K562 (cell line): ENCODE measurements around the gene FSTL1. TPM values are rescaled to one million over a fixed set of nuclear protein-coding genes. Genes with fewer than 3 reads are reported as not detected.

Experiments used
- ATAC-seq: fragments of 200-7000 bp; cut with Tn5 transposase; 3 replicates; pipeline ENCODE4 v1.9.1; 2020; ENCODE audit warnings: moderate library complexity
- BruUV-seq: library from RNA; stranded (reverse); fragments of 400-500 nt; replicated peaks from 2 replicates; lab custom pipeline; 2021; lab: Mats Ljungman, UMichigan
- CTCF ChIA-PET: fragments of 300-600 bp; formaldehyde crosslinking; extraction: SDS; loops from one replicate; lab custom pipeline; 2021; ENCODE audit warnings: low intra/inter-chr PET ratio; lab: Yijun Ruan, JAX
- POLR2A ChIA-PET: fragments of 300-600, 350-650 bp; sonication (Branson Sonifier 250); formaldehyde crosslinking; extraction: SDS; loops from one replicate; lab custom pipeline; 2021; ENCODE audit warnings: antibody characterized with exemption, inconsistent platforms; lab: Yijun Ruan, JAX
- DNase-seq, 4 experiments: peaks; one replicate each; pipeline versions ENCODE4 v3.0.0 to v3.0.0-alpha.2; 2011 to 2018; ENCODE audit warnings: low spot score in 3 of 4, mixed read lengths in 3 of 4; ENCODE audit errors: extremely low read depth in 1 of 4
- FAIRE-seq: peaks from 2 replicates; lab custom pipeline; 2011; peaks lifted over from hg19 to GRCh38; lab: Jason Lieb, UNC
- H2AFZ ChIP-seq: 2 replicates; pipeline ENCODE4 v1.6.0; 2011; ENCODE audit warnings: low read depth, low read length, control low read depth, inconsistent platforms
- H3K27ac ChIP-seq: fragments of 200-600 bp; 3 replicates; pipeline ENCODE4 v1.8.0; 2011; ENCODE audit warnings: low read depth, mild to moderate bottlenecking, control low read depth, inconsistent platforms, low read length, moderate library complexity, mixed read lengths; ENCODE audit errors: extremely low read depth
- H3K27me3 ChIP-seq, 2 experiments: fragments of 300-600 bp in 1 of 2; 2 replicates in 1 of 2; 3 replicates in 1 of 2; pipeline versions ENCODE4 v1.6.0 to v1.8.0; 2011; ENCODE audit warnings: inconsistent platforms in 2 of 2, low read length in 2 of 2, mild to moderate bottlenecking in 1 of 2, mixed read lengths in 1 of 2, moderate library complexity in 1 of 2; ENCODE audit not compliant: control insufficient read depth in 2 of 2, insufficient read depth in 2 of 2
- H3K36me3 ChIP-seq: fragments of 300-600 bp; 3 replicates; pipeline ENCODE4 v1.8.0; 2011; ENCODE audit warnings: mild to moderate bottlenecking, low read length, inconsistent platforms; ENCODE audit not compliant: control insufficient read depth, insufficient read depth
- H3K4me1 ChIP-seq, 2 experiments: fragments of 200-600 bp in 1 of 2; replicated peaks in 1 of 2; 2 replicates in 1 of 2; 3 replicates in 1 of 2; pipeline versions ENCODE4 v1.5.1 to v1.8.0; 2011; ENCODE audit warnings: inconsistent platforms in 2 of 2, low read length in 2 of 2, mild to moderate bottlenecking in 1 of 2, mixed read lengths in 1 of 2, moderate library complexity in 1 of 2; ENCODE audit not compliant: control insufficient read depth in 2 of 2, insufficient read depth in 2 of 2
- H3K4me2 ChIP-seq: 2 replicates; pipeline ENCODE4 v1.6.1; 2011; ENCODE audit warnings: low read length, control low read depth, inconsistent platforms, mixed read lengths; ENCODE audit not compliant: insufficient read depth
- H3K4me3 ChIP-seq: fragments of 200-600 bp; sonication (generic), shearing (Covaris generic); 2 replicates; pipeline ENCODE4 v1.5.1; 2016; ENCODE audit warnings: control low read depth, inconsistent platforms
- H3K79me2 ChIP-seq: fragments of 200-600 bp; 3 replicates; pipeline ENCODE4 v1.8.0; 2011; ENCODE audit warnings: low read length, inconsistent platforms; ENCODE audit not compliant: control insufficient read depth, insufficient read depth
- H3K9ac ChIP-seq, 2 experiments: 2 replicates each; pipeline versions ENCODE4 v1.6.0 to v1.6.1; 2011; ENCODE audit warnings: low read depth in 2 of 2, low read length in 2 of 2, control low read depth in 1 of 2, inconsistent platforms in 1 of 2, mild to moderate bottlenecking in 1 of 2, mixed read lengths in 1 of 2; ENCODE audit not compliant: insufficient read depth in 1 of 2
- H3K9me1 ChIP-seq: one replicate; pipeline ENCODE4 v1.6.0; 2011; ENCODE audit warnings: inconsistent platforms, mild to moderate bottlenecking, low read length, moderate library complexity; ENCODE audit not compliant: control insufficient read depth, insufficient read depth
- H3K9me3 ChIP-seq: replicated peaks from 2 replicates; pipeline ENCODE4 v1.5.1; 2011; ENCODE audit warnings: low read depth, low read length, inconsistent platforms; ENCODE audit not compliant: control insufficient read depth, insufficient read depth
- H4K20me1 ChIP-seq: replicated peaks from 2 replicates; pipeline ENCODE4 v1.6.1; 2011; ENCODE audit warnings: low read length, inconsistent platforms, mixed read lengths; ENCODE audit not compliant: control insufficient read depth, insufficient read depth
- CBX1 ChIP-seq: sonication (generic); IDR thresholded peaks from 2 replicates; pipeline ENCODE4 v1.6.1; 2016; ENCODE audit warnings: antibody characterized with exemption, low read depth, mild to moderate bottlenecking
- CEBPG ChIP-seq, 3 experiments: fragments of 200-800 bp in 1 of 3; sonication (Bioruptor generic) in 1 of 3; sonication (generic) in 1 of 3; formaldehyde crosslinking in 1 of 3; IDR thresholded peaks in 2 of 3; conservative IDR thresholded peaks in 1 of 3; 2 replicates each; pipeline versions ENCODE4 v1.6.1 to v1.8.0; 2016 to 2022; ENCODE audit warnings: missing compliant biosample characterization in 2 of 3, missing genetic modification characterization in 2 of 3, mild to moderate bottlenecking in 1 of 3, missing genetic modification reagents in 1 of 3
- CHCHD3 ChIP-seq: fragments of 250-450 bp; sonication (Bioruptor Pico); IDR thresholded peaks from 2 replicates; pipeline ENCODE4 v2.1.2; 2022; ENCODE audit warnings: mild to moderate bottlenecking
- MED1 ChIP-seq: sonication (generic); formaldehyde crosslinking; IDR thresholded peaks from 2 replicates; pipeline ENCODE4 v1.8.1; 2023; ENCODE audit warnings: missing genetic modification reagents, borderline replicate concordance
- NFE2L1 ChIP-seq: fragments of 450-650 bp; IDR thresholded peaks from 2 replicates; pipeline ENCODE4 v1.6.1; 2016; ENCODE audit warnings: missing genetic modification characterization, low read depth, mild to moderate bottlenecking, missing compliant biosample characterization, moderate library complexity, borderline replicate concordance
- POLR2AphosphoS5 ChIP-seq: IDR thresholded peaks from 2 replicates; pipeline ENCODE4 v1.6.1; 2011; ENCODE audit warnings: mild to moderate bottlenecking, low read depth, low read length, moderate library complexity; ENCODE audit not compliant: control insufficient read depth, insufficient read depth
- SMAD4 ChIP-seq: fragments of 250-450 bp; sonication (Bioruptor Pico); conservative IDR thresholded peaks from 2 replicates; pipeline ENCODE4 v1.8.0; 2021; ENCODE audit warnings: inconsistent platforms, mild to moderate bottlenecking, moderate library complexity
- TARDBP ChIP-seq: fragments of 450-650 bp; IDR thresholded peaks from 2 replicates; pipeline ENCODE4 v1.6.1; 2016
- TEAD1 ChIP-seq, 2 experiments: fragments of 450-650 bp in 1 of 2; sonication (generic) in 1 of 2; formaldehyde crosslinking; IDR thresholded peaks; 2 replicates each; pipeline versions ENCODE4 v1.4.0 to v1.8.0; 2020 to 2022; ENCODE audit warnings: mild to moderate bottlenecking in 2 of 2, missing genetic modification reagents in 1 of 2
- ZBTB2 ChIP-seq: fragments of 450-650 bp; IDR thresholded peaks from 2 replicates; pipeline ENCODE4 v1.6.1; 2016; ENCODE audit warnings: antibody characterized with exemption
- ZNF592 ChIP-seq: fragments of 450-650 bp; IDR thresholded peaks from 2 replicates; pipeline ENCODE4 v1.6.1; 2017; ENCODE audit warnings: antibody characterized with exemption, mild to moderate bottlenecking
- WGBS: fragments of 100-300 bp; shearing (Covaris generic); methylation state at CpG from one replicate; pipeline ENCODE4 v1.1.6; 2016; ENCODE audit warnings: low coverage, mixed read lengths; ENCODE audit not compliant: insufficient coverage; ENCODE audit errors: missing lambda C conversion rate; 5-methylcytosine and 5-hydroxymethylcytosine counted together
- in situ Hi-C: fragments of 300-500 bp; cut with MboI; formaldehyde crosslinking; loops from 4 replicates; pipeline ENCODE4 v1.15.0; 2018; ENCODE audit warnings: inconsistent platforms, mixed read lengths
- intact Hi-C: fragments of 100-400 bp; cut with micrococcal nuclease; formaldehyde crosslinking; loops from 2 replicates; pipeline ENCODE4 v1.14.2; 2022
- polyA plus RNA-seq, 8 experiments: library from polyadenylated mRNA; depleted of rRNA in 4 of 8; stranded (reverse) in 5 of 8; unstranded in 3 of 8; fragments of >200 nt; fragmentation: Nextera tagmentation in 2 of 8; fragmentation: Illumina TruSeq in 1 of 8; extraction: Ambion mirVana in 2 of 8; extraction: Trizol in 1 of 8; gene quantifications; 2 replicates each; pipeline versions ENCODE4 v1.2.1 to v1.2.3, GENCODE V29; 2011 to 2014; ENCODE audit warnings: inconsistent platforms in 1 of 8, missing spikeins in 1 of 8
- total RNA-seq, 7 experiments: library from RNA; depleted of rRNA in 6 of 7; stranded (reverse); fragments of >200 nt in 6 of 7; fragmentation: Illumina TruSeq in 2 of 7; extraction: Trizol in 2 of 7; gene quantifications; 2 replicates each; pipeline versions ENCODE4 v1.2.1 to v1.2.3, GENCODE V29; 2011 to 2021; ENCODE audit warnings: low replicate concordance in 1 of 7

FSTL1 gene
- total and polyA plus RNA-seq, 9 of the 15 experiments (the other 6 are each of a cell fraction or from before 2014, with no cell fraction given) = 0.01 to 0.58 (median 0.08) TPM; not detected in 2

GRCh38 chr3:120492103-120492502, 41.3 kb upstream of the FSTL1 start:
- Histone ChIP-seq H3K79me2 (no peaks in the 10 kb centered on the region), H3K9ac (no peak overlapping the region), H3K4me1 (no peaks in the 10 kb centered on the region), H3K27me3 (peaks cover 0 to 7% of the 10 kb centered on the region in 2 experiments; a peak in 1 of 5 replicates), H3K36me3 (no peaks in the 10 kb centered on the region), H3K9me3 (no peaks in the 10 kb centered on the region), H3K9me1 (no peaks in the 10 kb centered on the region), H3K4me3 (no peak overlapping the region), H2AFZ (no peak overlapping the region), H3K4me2 (no peak overlapping the region), H3K27ac (no peak overlapping the region), H4K20me1 (no peaks in the 10 kb centered on the region; the same call in 1 of the 2 replicates)
- POLR2A ChIA-PET = interaction anchor here (1.1 kb wide), 1 partner anchor 13 kb away, joined by 3 read pairs; no protein-coding TSS in a partner anchor
- in situ Hi-C loops = no loop called here
- intact Hi-C loops = no loop called here
- CTCF ChIA-PET = no interaction called here
- ATAC-seq (no peak), DNase-seq (no peak), FAIRE-seq (no peak)
- no TSS peak for BruUV-seq
- 0% methylated on average over 5 of the region's 5 CpGs for WGBS
- TF ChIP-seq ZBTB2 (no peak), NFE2L1 (tag) (no peak), SMAD4 (CRISPR knock-in tag) (no peak), ZNF592 (no peak), TEAD1 (CRISPR knock-in tag; IDR thresholded peaks at IDR 0.05) (no peak), POLR2AphosphoS5 (no peak), TARDBP (no peak), MED1 (CRISPR knock-in tag) (no peak), CEBPG (CRISPR knock-in tag; IDR thresholded peaks at IDR 0.05) (no peak), CEBPG (tag; conservative IDR thresholded peaks at IDR 0.05 in 1 of 2, IDR thresholded peaks at IDR 0.05 in 1 of 2) (no peak), CHCHD3 (CRISPR knock-in tag) (no peak), CBX1 (no peak)
